Gastroesophageal sphincter (tissue), 4 donors: ENCODE results near the gene BACH2. TPM values are rescaled to one million over a fixed set of nuclear protein-coding genes. Genes with fewer than 3 reads are reported as not detected.

Experiments
- ATAC-seq: fragments of 150-250 bp; one replicate; pipeline ENCODE4 v1.9.1; 2016; ENCODE audit warnings: mild to moderate bottlenecking, moderate library complexity
- H3K27ac ChIP-seq, 4 donors: fragments of 200-600 bp; sonication (generic) in 3 of 4; 1 replicate in 3 of 4; 2 replicates in 1 of 4; pipeline ENCODE4 v1.5.1; 2016 to 2019
- H3K27me3 ChIP-seq: fragments of 200-600 bp; sonication (generic); one replicate; pipeline ENCODE4 v1.5.1; 2019
- H3K36me3 ChIP-seq, 2 donors: fragments of 200-600 bp; sonication (generic); one replicate each; pipeline ENCODE4 v1.5.1; 2019; ENCODE audit warnings: control low read depth in 1 of 2
- H3K4me1 ChIP-seq, 3 donors: fragments of 200-600 bp; sonication (generic); 1 replicate in 2 of 3; 2 replicates in 1 of 3; pipeline ENCODE4 v1.5.1; 2016 to 2019; ENCODE audit warnings: control low read depth in 2 of 3
- H3K4me3 ChIP-seq, 2 donors: fragments of 200-600 bp; sonication (generic); one replicate each; pipeline ENCODE4 v1.5.1; 2019; ENCODE audit warnings: mild to moderate bottlenecking in 1 of 2, moderate library complexity in 1 of 2
- H3K9me3 ChIP-seq, 3 donors: fragments of 200-600 bp; sonication (generic); one replicate each; pipeline ENCODE4 v1.5.1; 2017 to 2019; ENCODE audit warnings: control low read depth in 2 of 3
- EP300 ChIP-seq: sonication (generic); formaldehyde crosslinking; IDR thresholded peaks from one replicate; pipeline ENCODE4 v1.6.1; 2017; ENCODE audit warnings: antibody characterized with exemption, mild to moderate bottlenecking
- POLR2A ChIP-seq, 2 donors: fragments of 450-650 bp; IDR thresholded peaks; one replicate each; pipeline ENCODE4 v1.6.1; 2017; ENCODE audit warnings: antibody characterized with exemption in 2 of 2, mild to moderate bottlenecking in 2 of 2, moderate library complexity in 1 of 2
- POLR2AphosphoS5 ChIP-seq: sonication (generic); formaldehyde crosslinking; IDR thresholded peaks from one replicate; pipeline ENCODE4 v1.6.1; 2017; ENCODE audit warnings: antibody characterized with exemption
- WGBS, 2 donors: methylation state at CpG; one replicate each; pipeline ENCODE4 v1.1.5; 2018; ENCODE audit warnings: low coverage in 1 of 2; 5-methylcytosine and 5-hydroxymethylcytosine counted together
- total RNA-seq, 4 donors: library from RNA; depleted of rRNA; stranded (reverse); fragments of >200 nt; gene quantifications; one replicate each; pipeline ENCODE4 v1.1.0, GENCODE V29; 2016
- TF ChIP-seq, protein P1 (sequence below), 4 experiments: fragments of 200-600 bp in 2 of 4; fragments of 450-650 bp in 2 of 4; sonication (generic) in 1 of 4; IDR thresholded peaks; one replicate each; pipeline ENCODE4 v1.5.1; 2017 to 2019; ENCODE audit warnings: antibody characterized with exemption in 4 of 4, mild to moderate bottlenecking in 2 of 4, moderate library complexity in 2 of 4

The BACH2 gene
- total RNA-seq, 4 donors from 2014 or later, result 3.5 to 10.4 (median 3.9) TPM

DNA sequence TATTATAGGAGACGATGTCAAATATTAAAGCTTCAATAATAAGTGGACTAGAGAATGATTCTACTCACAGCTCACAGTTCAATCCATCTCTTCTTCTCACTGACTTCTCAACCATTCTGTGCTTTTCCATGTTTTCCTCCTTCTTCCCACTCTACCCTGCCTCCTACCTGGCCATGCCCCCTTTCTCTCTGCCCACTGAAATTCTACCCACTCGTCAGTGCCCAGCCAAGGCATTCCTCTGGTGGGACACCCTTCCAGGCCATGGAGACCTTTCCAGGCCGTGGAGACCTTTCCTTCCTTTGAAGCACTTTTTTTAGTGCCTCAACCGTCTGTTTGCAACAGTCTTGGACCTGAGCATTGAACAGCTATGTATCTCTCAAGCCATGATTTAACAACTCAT, 18.5 kb downstream of the BACH2 start:
- TF ChIP-seq POLR2AphosphoS5 (no peak), POLR2A (IDR thresholded peaks at IDR 0.05) (no peak), EP300 (no peak)
- TF ChIP-seq, protein P1, sequence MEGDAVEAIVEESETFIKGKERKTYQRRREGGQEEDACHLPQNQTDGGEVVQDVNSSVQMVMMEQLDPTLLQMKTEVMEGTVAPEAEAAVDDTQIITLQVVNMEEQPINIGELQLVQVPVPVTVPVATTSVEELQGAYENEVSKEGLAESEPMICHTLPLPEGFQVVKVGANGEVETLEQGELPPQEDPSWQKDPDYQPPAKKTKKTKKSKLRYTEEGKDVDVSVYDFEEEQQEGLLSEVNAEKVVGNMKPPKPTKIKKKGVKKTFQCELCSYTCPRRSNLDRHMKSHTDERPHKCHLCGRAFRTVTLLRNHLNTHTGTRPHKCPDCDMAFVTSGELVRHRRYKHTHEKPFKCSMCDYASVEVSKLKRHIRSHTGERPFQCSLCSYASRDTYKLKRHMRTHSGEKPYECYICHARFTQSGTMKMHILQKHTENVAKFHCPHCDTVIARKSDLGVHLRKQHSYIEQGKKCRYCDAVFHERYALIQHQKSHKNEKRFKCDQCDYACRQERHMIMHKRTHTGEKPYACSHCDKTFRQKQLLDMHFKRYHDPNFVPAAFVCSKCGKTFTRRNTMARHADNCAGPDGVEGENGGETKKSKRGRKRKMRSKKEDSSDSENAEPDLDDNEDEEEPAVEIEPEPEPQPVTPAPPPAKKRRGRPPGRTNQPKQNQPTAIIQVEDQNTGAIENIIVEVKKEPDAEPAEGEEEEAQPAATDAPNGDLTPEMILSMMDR (IDR thresholded peaks at IDR 0.05), result no peak
- ATAC-seq, result no peak
- H3K4me3 ChIP-seq, result no peak overlapping the region
- WGBS, 2 donors, result 86 to 87% methylated on average over 3 to 4 of the region's 4 CpGs
- no peaks in the 10 kb centered on the region for H3K36me3 ChIP-seq
- H3K27me3 ChIP-seq, result no peaks in the 10 kb centered on the region
- H3K9me3 ChIP-seq, result no peaks in the 10 kb centered on the region
- H3K4me1 ChIP-seq, result peaks cover 0 to 12% (median 0%) of the 10 kb centered on the region in 3 donors
- no peak overlapping the region for H3K27ac ChIP-seq

DNA sequence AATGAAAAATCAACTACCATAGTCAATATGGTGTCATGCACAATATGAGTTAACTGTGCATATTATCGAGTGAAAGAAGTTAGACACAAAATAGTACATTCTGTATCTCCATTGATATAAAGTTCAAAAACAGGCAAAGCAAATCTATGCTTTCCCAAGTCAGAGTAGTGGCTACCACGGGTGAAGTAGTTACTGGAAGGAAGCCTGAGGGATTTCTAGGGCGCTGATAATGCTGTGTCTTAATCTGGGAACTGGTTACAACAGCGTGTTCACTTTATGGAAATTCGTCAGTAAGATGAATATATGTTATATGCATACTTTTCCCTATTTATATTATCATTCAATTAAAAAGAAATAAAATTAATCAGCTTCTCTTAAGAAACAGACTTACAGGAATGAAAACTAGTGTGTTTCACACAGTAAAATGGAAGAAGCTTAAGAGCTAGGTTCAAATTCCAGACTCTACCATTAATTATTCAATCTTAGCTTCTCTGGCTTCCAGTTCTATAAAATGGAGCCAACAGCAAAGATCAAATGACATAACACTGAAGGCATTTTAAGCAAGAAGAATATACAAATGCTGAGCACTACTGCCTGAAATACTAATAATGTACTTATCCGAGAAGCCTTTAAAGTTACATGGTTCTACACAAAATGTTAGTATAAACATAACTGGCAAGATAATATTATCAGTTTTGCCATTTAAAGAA, 19.2 kb downstream of the BACH2 start:
- H3K27me3 ChIP-seq, result no peaks in the 10 kb centered on the region
- 47 to 49% methylated on average over 6 of the region's 6 CpGs for WGBS, 2 donors
- peaks cover 0 to 12% (median 0%) of the 10 kb centered on the region in 3 donors for H3K4me1 ChIP-seq
- no peak overlapping the region for H3K27ac ChIP-seq
- no peaks in the 10 kb centered on the region for H3K9me3 ChIP-seq
- TF ChIP-seq POLR2A (IDR thresholded peaks at IDR 0.05) (no peak), POLR2AphosphoS5 (no peak)
- TF ChIP-seq, protein P1 (IDR thresholded peaks at IDR 0.05), result no peak
- no peak for ATAC-seq
- H3K4me3 ChIP-seq, result no peak overlapping the region
- H3K36me3 ChIP-seq, result no peaks in the 10 kb centered on the region

DNA sequence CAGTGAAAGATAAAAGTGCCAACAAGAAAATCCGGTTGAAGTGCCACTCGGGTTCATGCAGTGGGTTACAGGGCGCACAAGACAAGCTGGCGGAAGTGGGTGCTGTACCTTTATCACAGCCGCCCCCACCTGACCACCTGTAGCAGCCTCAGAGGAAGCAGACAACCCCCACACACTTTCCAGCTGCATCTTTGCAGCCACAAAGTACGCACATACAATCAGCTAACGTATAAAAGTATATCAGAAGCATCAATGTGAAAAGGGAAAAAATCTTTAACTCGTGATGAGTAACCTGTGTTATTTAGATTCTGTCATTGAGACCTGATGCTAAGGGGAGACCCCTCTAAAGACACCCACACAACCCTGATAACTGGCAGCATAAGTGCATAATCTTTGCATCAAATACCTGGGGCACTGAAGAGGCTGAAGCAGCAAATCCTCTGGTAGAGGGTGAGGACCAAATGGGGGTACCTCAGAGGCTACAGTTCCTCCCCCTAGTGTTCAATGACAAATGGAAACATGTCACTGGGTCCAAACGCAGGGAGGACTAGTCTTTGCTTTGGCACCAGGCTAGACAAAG, 22.1 kb downstream of the BACH2 start:
- H3K4me3 ChIP-seq, result no peak overlapping the region
- TF ChIP-seq POLR2AphosphoS5 (no peak), EP300 (no peak), POLR2A (IDR thresholded peaks at IDR 0.05) (no peak)
- no peak for ATAC-seq
- 60 to 84% methylated on average over 1 to 9 of the region's 9 CpGs for WGBS, 2 donors
- H3K36me3 ChIP-seq, result no peaks in the 10 kb centered on the region
- H3K4me1 ChIP-seq, result peaks cover 0 to 12% (median 0%) of the 10 kb centered on the region in 3 donors
- no peaks in the 10 kb centered on the region for H3K27me3 ChIP-seq
- no peak overlapping the region for H3K27ac ChIP-seq
- H3K9me3 ChIP-seq, result peaks cover 0 to 9% (median 0%) of the 10 kb centered on the region in 3 donors

DNA sequence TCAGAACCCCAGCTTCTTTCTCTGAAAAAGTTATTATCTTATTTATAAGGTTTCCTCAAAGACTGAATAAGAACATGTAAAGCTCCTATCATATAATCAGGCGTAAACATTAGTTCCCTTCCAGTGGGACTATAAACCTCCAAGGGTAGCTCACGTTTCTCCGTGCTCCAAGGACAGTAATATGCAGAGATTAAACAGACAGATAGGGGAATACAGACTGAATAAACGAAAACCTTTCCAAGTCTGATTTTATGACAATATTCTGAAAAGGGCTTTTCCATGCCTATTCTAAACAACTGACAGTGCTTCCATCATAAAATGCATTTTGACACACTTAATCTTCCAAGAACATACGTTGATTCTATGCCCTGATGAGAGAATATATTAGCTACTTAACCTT, 22.8 kb downstream of the BACH2 start:
- no peak overlapping the region for H3K27ac ChIP-seq
- peaks cover 0 to 9% (median 0%) of the 10 kb centered on the region in 3 donors for H3K9me3 ChIP-seq
- no peaks in the 10 kb centered on the region for H3K27me3 ChIP-seq
- WGBS, 2 donors, result 78 to 79% methylated on average over 5 of the region's 5 CpGs
- no peak for TF ChIP-seq POLR2AphosphoS5
- TF ChIP-seq, protein P1 (IDR thresholded peaks at IDR 0.05), result no peak
- TF ChIP-seq EP300, result no peak
- TF ChIP-seq POLR2A (IDR thresholded peaks at IDR 0.05), result no peak
- no peaks in the 10 kb centered on the region for H3K36me3 ChIP-seq
- peaks cover 0 to 12% (median 0%) of the 10 kb centered on the region in 3 donors for H3K4me1 ChIP-seq
- no peak for ATAC-seq
- H3K4me3 ChIP-seq, result no peak overlapping the region

DNA sequence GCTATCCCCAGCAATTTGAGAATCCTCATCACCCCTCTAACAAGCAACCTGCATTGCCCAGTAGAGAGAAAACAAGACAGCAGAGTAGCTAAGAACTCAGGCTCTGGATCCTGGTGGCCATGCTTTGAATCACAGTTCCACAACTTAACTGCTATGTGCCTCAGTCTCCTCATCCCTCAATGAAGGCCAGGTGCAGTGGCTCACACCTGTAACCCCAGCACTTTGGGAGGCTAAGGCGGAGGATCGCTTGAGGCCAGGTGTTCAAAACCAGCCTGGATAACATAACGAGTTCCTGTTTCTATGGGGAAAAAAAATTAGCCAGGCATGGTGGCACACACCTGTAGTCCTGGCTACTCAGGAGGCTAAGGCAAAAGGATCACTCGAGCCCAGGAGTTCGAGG, 23.7 kb downstream of the BACH2 start:
- Histone ChIP-seq H3K36me3 (no peaks in the 10 kb centered on the region), H3K4me1 (peaks cover 0 to 7% (median 0%) of the 10 kb centered on the region in 3 donors), H3K4me3 (no peak overlapping the region), H3K9me3 (peaks cover 0 to 9% (median 0%) of the 10 kb centered on the region in 3 donors), H3K27me3 (no peaks in the 10 kb centered on the region), H3K27ac (no peak overlapping the region)
- no peak for ATAC-seq
- TF ChIP-seq POLR2A (IDR thresholded peaks at IDR 0.05) (no peak), POLR2AphosphoS5 (no peak), EP300 (no peak)
- TF ChIP-seq, protein P1 (IDR thresholded peaks at IDR 0.05), result no peak
- WGBS, 2 donors, result 100% methylated on average over 1 of the region's 5 CpGs; no CpG with 5 or more reads in 1 of the 2 donors
